HG03378 (cell line): ENCODE measurements around the gene C6orf132.

Experiments
- ATAC-seq: cut with Tn5 transposase; IDR thresholded peaks from one replicate; pipeline ENCODE4 v1.9.1; 2021; ENCODE audit warnings: mild to moderate bottlenecking, moderate library complexity; ENCODE audit not compliant: unreplicated experiment

C6orf132 gene

GRCh38 chr6:42137194-42137753 is 5.1 kb downstream of the C6orf132 start:
- no peak for ATAC-seq

GRCh38 chr6:42136508-42137193 is 5.8 kb downstream of the C6orf132 start:
- no peak for ATAC-seq

GRCh38 chr6:42135722-42136121 is 6.7 kb downstream of the C6orf132 start:
- no peak for ATAC-seq

GRCh38 chr6:42135161-42135560 is 7.3 kb downstream of the C6orf132 start:
- ATAC-seq: no peak

- no peak for ATAC-seq
These were observed 8.5 kb downstream of the C6orf132 start for GRCh38 chr6:42133926-42134325.

- no peak for ATAC-seq
These were observed 10.9 kb downstream of the C6orf132 start for GRCh38 chr6:42131531-42131930.

GRCh38 chr6:42129360-42129676 is 13.1 kb downstream of the C6orf132 start:
- ATAC-seq: no peak

GRCh38 chr6:42128460-42129359 is 13.7 kb downstream of the C6orf132 start:
- ATAC-seq: no peak

- no peak for ATAC-seq
These were observed 16.8 kb downstream of the C6orf132 start for GRCh38 chr6:42125663-42126062.

GRCh38 chr6:42125231-42125630 is 17.2 kb downstream of the C6orf132 start:
- ATAC-seq: no peak

GRCh38 chr6:42124223-42124836 is 18.1 kb downstream of the C6orf132 start:
- no peak for ATAC-seq

- ATAC-seq: no peak
These were observed 18.9 kb downstream of the C6orf132 start for GRCh38 chr6:42123379-42124103.

- no peak for ATAC-seq
These were observed 21.2 kb downstream of the C6orf132 start for GRCh38 chr6:42120895-42121865.

GRCh38 chr6:42118162-42119001 is 24.0 kb downstream of the C6orf132 start:
- ATAC-seq: no peak

GRCh38 chr6:42117843-42118161 is 24.6 kb downstream of the C6orf132 start:
- no peak for ATAC-seq

GRCh38 chr6:42113936-42114636 is 28.3 kb downstream of the C6orf132 start:
- ATAC-seq: no peak

GRCh38 chr6:42112351-42112750 is 30.1 kb downstream of the C6orf132 start:
- ATAC-seq: no peak

- no peak for ATAC-seq
These were observed 31.7 kb downstream of the C6orf132 start for GRCh38 chr6:42110683-42111082.
